Effector CD4-positive, alpha-beta T cell (primary cell): ENCODE data around the gene ASCC2.

ENCODE experiments used
- DNase-seq: peaks from one replicate; pipeline ENCODE4 v3.0.0-alpha.2; 2020

Gene ASCC2

GRCh38 chr22:29816128-29816527 is 21.9 kb downstream of the ASCC2 start:
- no peak for DNase-seq

- no peak for DNase-seq
These were observed 22.5 kb downstream of the ASCC2 start for GRCh38 chr22:29815580-29815979.

GRCh38 chr22:29814003-29814402 is 24.1 kb downstream of the ASCC2 start:
- DNase-seq, result no peak

GRCh38 chr22:29813563-29813962 is 24.5 kb downstream of the ASCC2 start:
- no peak for DNase-seq

GRCh38 chr22:29813126-29813525 is 24.9 kb downstream of the ASCC2 start:
- DNase-seq, result no peak

GRCh38 chr22:29811377-29811776 is 26.7 kb downstream of the ASCC2 start:
- DNase-seq, result no peak

GRCh38 chr22:29810216-29810615 is 27.9 kb downstream of the ASCC2 start:
- no peak for DNase-seq

GRCh38 chr22:29806196-29806595 is 31.9 kb downstream of the ASCC2 start:
- no peak for DNase-seq

GRCh38 chr22:29804985-29805384 is 33.1 kb downstream of the ASCC2 start:
- DNase-seq, result no peak

GRCh38 chr22:29803190-29803589 is 34.9 kb downstream of the ASCC2 start:
- no peak for DNase-seq

GRCh38 chr22:29801796-29802195 is 36.3 kb downstream of the ASCC2 start:
- DNase-seq, result no peak

- DNase-seq, result no peak
These were observed 36.9 kb downstream of the ASCC2 start for GRCh38 chr22:29801153-29801552.

- no peak for DNase-seq
These were observed 38.8 kb downstream of the ASCC2 start for GRCh38 chr22:29799217-29799680.

GRCh38 chr22:29798801-29799200 is 39.3 kb downstream of the ASCC2 start:
- DNase-seq, result no peak

- no peak for DNase-seq
These were observed 39.8 kb downstream of the ASCC2 start for GRCh38 chr22:29798318-29798717.

GRCh38 chr22:29797351-29797750 is 40.7 kb downstream of the ASCC2 start:
- no peak for DNase-seq

- DNase-seq, result no peak
These were observed 42.4 kb downstream of the ASCC2 start for GRCh38 chr22:29795663-29796062.

GRCh38 chr22:29793396-29793795 is 44.7 kb downstream of the ASCC2 start:
- DNase-seq, result no peak

- no peak for DNase-seq
These were observed 48.0 kb downstream of the ASCC2 start for GRCh38 chr22:29790061-29790460.

GRCh38 chr22:29788339-29789279 is 49.5 kb downstream of the ASCC2 start:
- DNase-seq, result no peak

GRCh38 chr22:29787371-29787980 is 50.6 kb downstream of the ASCC2 start:
- DNase-seq, result no peak

GRCh38 chr22:29786031-29786430 is 52.0 kb downstream of the ASCC2 start:
- DNase-seq, result no peak

- no peak for DNase-seq
These were observed 53.4 kb downstream of the ASCC2 start for GRCh38 chr22:29784451-29785361.
